ENCODE data around the gene PPARA.

PPARA gene

DNA sequence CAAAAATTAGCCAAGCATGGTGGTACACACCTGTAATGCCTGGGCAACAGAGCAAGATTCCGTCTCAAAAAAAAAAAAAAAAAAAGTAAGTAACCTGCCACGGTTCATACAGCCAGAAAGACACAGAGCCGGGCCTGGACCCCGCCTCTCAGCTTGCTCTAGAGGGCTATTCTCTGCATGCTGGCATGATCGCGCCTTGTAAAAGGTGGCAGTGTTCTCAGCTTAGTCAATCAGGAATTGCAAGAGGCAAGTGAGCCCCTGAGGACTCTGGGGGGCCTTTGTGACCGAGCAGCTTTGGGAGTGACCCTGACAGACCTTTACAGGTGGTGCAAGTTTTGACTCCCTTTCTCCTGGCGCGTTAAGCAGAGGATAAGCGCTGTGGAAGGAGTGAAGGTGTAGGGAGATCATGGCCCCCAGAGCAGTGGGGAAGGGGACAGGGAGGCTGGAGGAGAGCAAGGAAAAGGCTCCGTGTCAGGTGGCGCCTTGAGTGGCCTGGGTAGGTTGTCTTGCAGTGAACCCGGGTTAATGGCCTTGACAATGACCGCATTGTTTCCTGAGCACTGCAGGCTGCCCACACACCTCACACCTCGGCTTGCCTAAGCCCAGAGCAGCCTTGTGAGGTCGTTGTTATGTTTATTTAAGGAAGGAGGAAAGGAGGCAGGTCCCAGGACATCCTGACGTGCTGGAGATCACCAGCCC lies 50.9 kb downstream of the PPARA start:
- DNase-seq (ENCODE audit: low read depth, low spot score): no peak
- H3K4me3 ChIP-seq (ENCODE audit: low read depth, low read length): no peak overlapping the region
- TF ChIP-seq, protein P1, sequence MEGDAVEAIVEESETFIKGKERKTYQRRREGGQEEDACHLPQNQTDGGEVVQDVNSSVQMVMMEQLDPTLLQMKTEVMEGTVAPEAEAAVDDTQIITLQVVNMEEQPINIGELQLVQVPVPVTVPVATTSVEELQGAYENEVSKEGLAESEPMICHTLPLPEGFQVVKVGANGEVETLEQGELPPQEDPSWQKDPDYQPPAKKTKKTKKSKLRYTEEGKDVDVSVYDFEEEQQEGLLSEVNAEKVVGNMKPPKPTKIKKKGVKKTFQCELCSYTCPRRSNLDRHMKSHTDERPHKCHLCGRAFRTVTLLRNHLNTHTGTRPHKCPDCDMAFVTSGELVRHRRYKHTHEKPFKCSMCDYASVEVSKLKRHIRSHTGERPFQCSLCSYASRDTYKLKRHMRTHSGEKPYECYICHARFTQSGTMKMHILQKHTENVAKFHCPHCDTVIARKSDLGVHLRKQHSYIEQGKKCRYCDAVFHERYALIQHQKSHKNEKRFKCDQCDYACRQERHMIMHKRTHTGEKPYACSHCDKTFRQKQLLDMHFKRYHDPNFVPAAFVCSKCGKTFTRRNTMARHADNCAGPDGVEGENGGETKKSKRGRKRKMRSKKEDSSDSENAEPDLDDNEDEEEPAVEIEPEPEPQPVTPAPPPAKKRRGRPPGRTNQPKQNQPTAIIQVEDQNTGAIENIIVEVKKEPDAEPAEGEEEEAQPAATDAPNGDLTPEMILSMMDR (IDR thresholded peaks at IDR 0.05; ENCODE audit: low read depth, low read length): no peak
- in situ Hi-C loops (cut with HindIII; ENCODE audit: low sequenced_read_pairs): no loop called here

DNA sequence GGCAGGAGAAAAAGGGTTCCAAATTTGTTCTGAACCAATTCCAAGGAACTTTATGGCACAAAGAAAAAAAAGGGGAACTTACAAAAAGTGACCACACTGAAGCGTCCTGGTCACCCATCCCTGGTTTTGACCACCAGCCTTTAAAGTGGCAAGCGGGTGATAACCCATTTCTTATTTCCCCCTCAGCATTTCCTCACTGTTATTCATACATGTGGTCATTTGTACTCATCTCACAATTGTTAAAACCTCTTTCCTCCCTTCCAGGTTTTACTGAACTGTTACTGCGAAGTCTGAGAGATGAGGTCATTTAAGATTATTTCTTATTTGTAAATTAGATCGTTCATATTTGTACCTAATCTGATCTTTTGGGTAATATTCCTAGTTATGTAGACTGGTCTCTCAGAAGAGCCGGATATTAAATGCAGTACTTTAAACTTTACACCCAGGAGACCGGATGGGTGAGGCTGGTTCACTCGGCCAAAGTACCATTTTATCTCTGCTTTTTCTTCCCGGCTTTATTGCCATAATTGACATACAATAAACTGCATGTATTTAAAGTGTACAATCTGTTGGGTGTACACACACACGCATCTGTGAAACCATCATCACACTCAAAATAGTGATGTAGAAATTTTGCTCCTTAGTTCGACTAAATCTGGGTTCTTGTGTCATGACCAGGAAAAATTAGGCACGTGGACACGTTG lies 52.7 kb downstream of the PPARA start:
- no peak for DNase-seq (ENCODE audit: low read depth, low spot score)
- in situ Hi-C loops (cut with HindIII; ENCODE audit: low sequenced_read_pairs): no loop called here
- TF ChIP-seq, protein P1 (IDR thresholded peaks at IDR 0.05; ENCODE audit: low read depth, low read length): no peak
- H3K4me3 ChIP-seq (ENCODE audit: low read depth, low read length): no peak overlapping the region

DNA sequence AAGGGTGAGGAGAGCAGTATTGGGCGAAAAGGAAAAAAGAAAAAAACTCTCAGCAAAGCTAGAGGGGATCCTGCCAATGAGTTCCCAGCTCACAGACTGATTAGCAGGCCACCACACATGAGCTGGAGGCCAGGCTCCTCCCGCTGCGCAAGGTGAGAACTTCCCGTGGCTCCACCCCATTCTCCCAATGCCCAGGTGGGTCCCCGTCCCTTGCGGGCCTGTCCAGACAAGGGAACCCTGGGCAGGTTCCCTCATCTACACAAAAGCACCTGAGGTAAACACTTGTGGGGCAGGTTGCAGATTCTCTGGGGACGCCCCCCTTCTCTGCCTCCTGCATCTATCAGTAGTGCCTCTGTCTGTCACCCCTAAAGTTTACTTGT lies 53.3 kb downstream of the PPARA start:
- no peak overlapping the region for H3K4me3 ChIP-seq (ENCODE audit: low read depth, low read length)
- TF ChIP-seq, protein P1 (IDR thresholded peaks at IDR 0.05; ENCODE audit: low read depth, low read length): no peak
- in situ Hi-C loops (cut with HindIII; ENCODE audit: low sequenced_read_pairs): no loop called here
- no peak for DNase-seq (ENCODE audit: low read depth, low spot score)

DNA sequence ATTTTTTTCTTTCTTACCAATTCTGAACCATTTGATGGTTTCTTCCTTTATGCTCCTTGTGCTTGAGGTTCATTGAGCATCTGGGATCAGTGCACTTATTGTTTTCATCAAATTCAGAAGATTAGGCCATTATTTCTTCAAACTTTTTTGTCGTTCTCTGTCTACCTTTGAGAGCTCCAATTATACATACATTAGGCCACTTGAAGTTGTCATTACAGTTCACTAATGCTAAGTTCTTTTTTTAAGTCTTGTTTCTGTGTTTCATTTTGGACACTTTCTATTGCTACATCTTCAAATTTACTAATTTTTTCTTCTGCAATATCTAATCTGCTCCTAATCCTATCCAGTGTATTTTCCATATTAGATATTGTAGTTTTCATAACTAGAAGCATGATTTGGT lies 58.9 kb downstream of the PPARA start:
- TF ChIP-seq, protein P1 (IDR thresholded peaks at IDR 0.05; ENCODE audit: low read depth, low read length): no peak
- no peak overlapping the region for H3K4me3 ChIP-seq (ENCODE audit: low read depth, low read length)
- peak; percentile 12 for DNase-seq (ENCODE audit: low read depth, low spot score)
- in situ Hi-C loops (cut with HindIII; ENCODE audit: low sequenced_read_pairs): no loop called here

DNA sequence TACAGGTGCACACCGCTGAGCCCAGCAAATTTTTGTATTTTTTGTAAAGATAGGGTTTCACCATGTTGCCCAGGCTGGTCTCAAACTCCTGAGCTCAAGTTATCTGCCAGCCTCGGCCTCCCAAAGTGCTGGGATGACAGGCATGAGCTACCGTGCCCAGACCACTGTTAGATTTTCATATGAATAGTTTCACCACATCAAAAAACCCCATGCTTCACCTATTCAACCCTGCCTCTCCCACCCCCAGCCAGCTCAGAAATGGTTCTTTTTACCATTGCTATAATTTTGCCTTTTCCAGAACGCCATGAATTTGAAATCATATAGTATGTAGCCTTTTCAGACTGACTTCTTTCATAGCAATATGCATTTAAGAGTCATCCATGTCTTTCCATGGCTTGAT lies 61.9 kb downstream of the PPARA start:
- TF ChIP-seq, protein P1 (IDR thresholded peaks at IDR 0.05; ENCODE audit: low read depth, low read length): no peak
- in situ Hi-C loops (cut with HindIII; ENCODE audit: low sequenced_read_pairs): no loop called here
- no peak overlapping the region for H3K4me3 ChIP-seq (ENCODE audit: low read depth, low read length)
- no peak for DNase-seq (ENCODE audit: low read depth, low spot score)

DNA sequence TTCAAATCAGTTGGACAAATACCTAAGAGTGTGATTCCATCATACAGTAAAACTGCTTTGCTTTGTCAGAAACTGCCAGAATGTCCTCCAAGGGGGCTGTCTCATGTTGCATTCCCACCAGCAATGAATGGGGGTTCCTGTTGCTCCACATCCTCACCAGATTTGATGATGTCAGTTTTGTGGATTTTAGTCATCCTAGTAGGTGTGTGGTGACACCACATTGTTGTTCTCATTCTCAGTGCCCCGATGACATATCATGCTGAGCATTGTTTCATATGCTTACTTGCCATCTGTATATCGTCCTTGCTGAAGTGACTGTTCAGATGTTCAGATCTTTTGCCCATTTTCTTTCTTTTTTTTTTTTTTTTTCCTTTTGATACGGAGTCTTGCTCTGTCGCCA lies 62.7 kb downstream of the PPARA start:
- DNase-seq (ENCODE audit: low read depth, low spot score): no peak
- TF ChIP-seq, protein P1 (IDR thresholded peaks at IDR 0.05; ENCODE audit: low read depth, low read length): no peak
- no peak overlapping the region for H3K4me3 ChIP-seq (ENCODE audit: low read depth, low read length)
- in situ Hi-C loops (cut with HindIII; ENCODE audit: low sequenced_read_pairs): no loop called here

Data from astrocyte of the spinal cord (primary cell).